ENCODE results near the gene NPPA.
A peak's percentile ranks its signal among the peaks of the same experiment; 100 is the strongest.
"Not testable (repeated sequence)": the region's sequence is repeated elsewhere in the genome, so short reads cannot be mapped to it uniquely, and the experiment has no call there.

The NPPA gene

GRCh38 chr1:11813021-11813420, 34.6 kb downstream of the NPPA start:
- DNase-seq, result no peak

- DNase-seq, result no peak
These were observed 40.5 kb downstream of the NPPA start for GRCh38 chr1:11807133-11807532.

GRCh38 chr1:11806307-11806936, 41.2 kb downstream of the NPPA start:
- DNase-seq, result peak in 7 of 56 donors; percentile 43 to 65 (median 49)

- DNase-seq, result peak; percentile 67 to 99 (median 98)
These were observed 41.9 kb downstream of the NPPA start, which contains the start of the genes CLCN6 and MTHFR for GRCh38 chr1:11805422-11806306. CLCN6 (plus strand) TSS chr1:11806191; CDS start chr1:11806263, 72 bp downstream. MTHFR (minus strand) TSS chr1:11805964; CDS start chr1:11803116, 2,848 bp downstream.

GRCh38 chr1:11804666-11805421, 42.7 kb downstream of the NPPA start:
- DNase-seq, result peak in 27 of 56 donors; percentile 7 to 73 (median 36)

- DNase-seq, result not testable (repeated sequence)
These were observed 43.5 kb downstream of the NPPA start for GRCh38 chr1:11803924-11804665.

- DNase-seq, result peak in 46 of 56 donors; percentile 6 to 80 (median 52)
These were observed 44.4 kb downstream of the NPPA start for GRCh38 chr1:11802973-11803885.

- DNase-seq, result peak in 1 of 56 donors; percentile 51
These were observed 45.0 kb downstream of the NPPA start for GRCh38 chr1:11802616-11802972.

GRCh38 chr1:11800756-11801433, 46.7 kb downstream of the NPPA start:
- DNase-seq, result no peak

GRCh38 chr1:11800391-11800755, 47.2 kb downstream of the NPPA start:
- no peak for DNase-seq

GRCh38 chr1:11799896-11800295, 47.7 kb downstream of the NPPA start:
- DNase-seq, result no peak

- DNase-seq, result no peak
These were observed 48.5 kb downstream of the NPPA start for GRCh38 chr1:11799099-11799498.

- DNase-seq, result no peak
These were observed 49.9 kb downstream of the NPPA start for GRCh38 chr1:11797525-11798216.

GRCh38 chr1:11796036-11796828, 51.4 kb downstream of the NPPA start:
- DNase-seq, result no peak
